SJSA1 (cell line): ENCODE results near the gene NELFA. TPM values are rescaled to one million over a fixed set of nuclear protein-coding genes. Genes with fewer than 3 reads are reported as not detected.
"Not testable (repeated sequence)": the region's sequence is repeated elsewhere in the genome, so short reads cannot be mapped to it uniquely, and the experiment has no call there.

Experiments used
- DNase-seq, 2 experiments: peaks; one replicate each; pipeline ENCODE4 v3.0.0-alpha.2; 2015 to 2020; ENCODE audit warnings: low spot score in 2 of 2, low read depth in 1 of 2
- H3K27ac ChIP-seq: fragments of 250-450 bp; sonication (Bioruptor Pico); 2 replicates; pipeline ENCODE4 v1.5.1; 2020; ENCODE audit warnings: mild to moderate bottlenecking, moderate library complexity
- H3K27me3 ChIP-seq: fragments of 250-450 bp; sonication (Bioruptor Pico); replicated peaks from 2 replicates; pipeline ENCODE4 v1.5.1; 2020; ENCODE audit warnings: mild to moderate bottlenecking, moderate library complexity
- H3K36me3 ChIP-seq: fragments of 250-450 bp; sonication (Bioruptor Pico); 2 replicates; pipeline ENCODE4 v1.5.1; 2020; ENCODE audit warnings: mild to moderate bottlenecking
- H3K4me1 ChIP-seq: fragments of 250-450 bp; sonication (Bioruptor Pico); replicated peaks from 2 replicates; pipeline ENCODE4 v1.6.1; 2021; ENCODE audit warnings: mild to moderate bottlenecking
- H3K4me3 ChIP-seq: fragments of 250-450 bp; sonication (Bioruptor Pico); 2 replicates; pipeline ENCODE4 v1.5.1; 2020; ENCODE audit warnings: mild to moderate bottlenecking
- H3K9me3 ChIP-seq: fragments of 250-450 bp; sonication (Bioruptor Pico); replicated peaks from 2 replicates; pipeline ENCODE4 v1.5.1; 2020; ENCODE audit warnings: mild to moderate bottlenecking
- total RNA-seq: library from RNA; depleted of rRNA; stranded (reverse); fragments of >200 nt; shearing (Covaris generic); gene quantifications from 2 replicates; pipeline ENCODE4 v1.2.3, GENCODE V29; 2014

NELFA gene
- total RNA-seq, 1 experiment from 2014 or later = 9.2 TPM

GRCh38 chr4:2044119-2044485 is 35.3 kb upstream of the NELFA start:
- no peak for DNase-seq
- Histone ChIP-seq H3K27ac (no peak overlapping the region), H3K36me3 (no peaks in the 10 kb centered on the region), H3K4me3 (no peak overlapping the region), H3K9me3 (no peaks in the 10 kb centered on the region), H3K4me1 (peaks cover 6% of the 10 kb centered on the region), H3K27me3 (peaks cover 15% of the 10 kb centered on the region)

- peaks cover 15% of the 10 kb centered on the region for H3K27me3 ChIP-seq
- H3K36me3 ChIP-seq = no peaks in the 10 kb centered on the region
- H3K9me3 ChIP-seq = no peaks in the 10 kb centered on the region
- H3K4me3 ChIP-seq = no peak overlapping the region
- peaks cover 6% of the 10 kb centered on the region for H3K4me1 ChIP-seq
- DNase-seq = no peak
- H3K27ac ChIP-seq = no peak overlapping the region
Measured at GRCh38 chr4:2043396-2044118, 34.8 kb upstream of the NELFA start.

GRCh38 chr4:2042947-2043395 is 34.2 kb upstream of the NELFA start:
- H3K9me3 ChIP-seq = no peaks in the 10 kb centered on the region
- no peak overlapping the region for H3K27ac ChIP-seq
- H3K36me3 ChIP-seq = no peaks in the 10 kb centered on the region
- H3K4me3 ChIP-seq = no peak overlapping the region
- peaks cover 6% of the 10 kb centered on the region for H3K4me1 ChIP-seq
- no peak for DNase-seq
- peaks cover 15% of the 10 kb centered on the region for H3K27me3 ChIP-seq

GRCh38 chr4:2042204-2042946 is 33.6 kb upstream of the NELFA start:
- Histone ChIP-seq H3K4me1 (peaks cover 6% of the 10 kb centered on the region), H3K27ac (no peak overlapping the region)
- no peak for DNase-seq

GRCh38 chr4:2041239-2042130 is 32.7 kb upstream of the NELFA start:
- Histone ChIP-seq H3K27ac (no peak overlapping the region), H3K27me3 (peaks cover 15% of the 10 kb centered on the region), H3K9me3 (no peaks in the 10 kb centered on the region), H3K36me3 (no peaks in the 10 kb centered on the region), H3K4me3 (peak overlapping the region; percentile 51), H3K4me1 (peaks cover 6% of the 10 kb centered on the region)
- DNase-seq = peak; percentile 48 to 72

More at GRCh38 chr4:2042204-2042946, 33.6 kb upstream of the NELFA start:
- Histone ChIP-seq H3K27me3 (peaks cover 15% of the 10 kb centered on the region), H3K36me3 (no peaks in the 10 kb centered on the region), H3K4me3 (peak overlapping the region; percentile 51), H3K9me3 (no peaks in the 10 kb centered on the region)

- Histone ChIP-seq H3K36me3 (no peaks in the 10 kb centered on the region), H3K9me3 (no peaks in the 10 kb centered on the region), H3K27ac (no peak overlapping the region), H3K4me1 (peaks cover 6% of the 10 kb centered on the region), H3K27me3 (peaks cover 15% of the 10 kb centered on the region), H3K4me3 (no peak overlapping the region)
- DNase-seq = no peak
Measured at GRCh38 chr4:2040391-2041238, 31.8 kb upstream of the NELFA start.

- Histone ChIP-seq H3K27ac (no peak overlapping the region), H3K27me3 (peaks cover 15% of the 10 kb centered on the region), H3K36me3 (no peaks in the 10 kb centered on the region), H3K4me1 (peaks cover 6% of the 10 kb centered on the region), H3K4me3 (no peak overlapping the region), H3K9me3 (no peaks in the 10 kb centered on the region)
- no peak for DNase-seq
Measured at GRCh38 chr4:2036866-2037265, 28.1 kb upstream of the NELFA start.

- Histone ChIP-seq H3K27ac (no peak overlapping the region), H3K36me3 (no peaks in the 10 kb centered on the region), H3K27me3 (peaks cover 10% of the 10 kb centered on the region), H3K4me3 (no peak overlapping the region), H3K4me1 (peaks cover 2% of the 10 kb centered on the region), H3K9me3 (no peaks in the 10 kb centered on the region)
- no peak for DNase-seq
Measured at GRCh38 chr4:2036327-2036726, 27.6 kb upstream of the NELFA start.

- H3K27ac ChIP-seq, H3K9me3 ChIP-seq, H3K36me3 ChIP-seq, H3K27me3 ChIP-seq, DNase-seq, H3K4me3 ChIP-seq, H3K4me1 ChIP-seq: not testable (repeated sequence)
Measured at GRCh38 chr4:2031161-2031560, 22.4 kb upstream of the NELFA start.

GRCh38 chr4:2027120-2027519 is 18.3 kb upstream of the NELFA start:
- not testable (repeated sequence) for H3K4me1 ChIP-seq, DNase-seq, H3K4me3 ChIP-seq, H3K27ac ChIP-seq, H3K36me3 ChIP-seq, H3K9me3 ChIP-seq, H3K27me3 ChIP-seq

- H3K9me3 ChIP-seq = no peaks in the 10 kb centered on the region
- no peaks in the 10 kb centered on the region for H3K4me1 ChIP-seq
- H3K27me3 ChIP-seq = peaks cover 2% of the 10 kb centered on the region; the same call in 1 of the 2 replicates
- H3K36me3 ChIP-seq = no peaks in the 10 kb centered on the region
- no peak overlapping the region for H3K4me3 ChIP-seq
- no peak overlapping the region for H3K27ac ChIP-seq
- DNase-seq = no peak
Measured at GRCh38 chr4:2025817-2026216, 17.0 kb upstream of the NELFA start.

- H3K4me3 ChIP-seq = no peak overlapping the region
- H3K36me3 ChIP-seq = no peaks in the 10 kb centered on the region
- H3K4me1 ChIP-seq = no peaks in the 10 kb centered on the region
- no peak overlapping the region for H3K27ac ChIP-seq
- H3K27me3 ChIP-seq = peaks cover 2% of the 10 kb centered on the region; the same call in 1 of the 2 replicates
- no peaks in the 10 kb centered on the region for H3K9me3 ChIP-seq
- no peak for DNase-seq
Measured at GRCh38 chr4:2024683-2025082, 15.9 kb upstream of the NELFA start.
